GM18505 (cell line): ENCODE data around the gene MKLN1.

Experiments used
- ATAC-seq: cut with Tn5 transposase; IDR thresholded peaks from one replicate; pipeline ENCODE4 v1.9.1; 2021; ENCODE audit not compliant: unreplicated experiment
- POLR2A ChIP-seq: IDR thresholded peaks from 4 replicates; pipeline ENCODE4 v1.6.1; 2011; ENCODE audit warnings: borderline replicate concordance; ENCODE audit not compliant: insufficient read depth, insufficient read length; ENCODE audit errors: extremely low read depth

Gene MKLN1

DNA sequence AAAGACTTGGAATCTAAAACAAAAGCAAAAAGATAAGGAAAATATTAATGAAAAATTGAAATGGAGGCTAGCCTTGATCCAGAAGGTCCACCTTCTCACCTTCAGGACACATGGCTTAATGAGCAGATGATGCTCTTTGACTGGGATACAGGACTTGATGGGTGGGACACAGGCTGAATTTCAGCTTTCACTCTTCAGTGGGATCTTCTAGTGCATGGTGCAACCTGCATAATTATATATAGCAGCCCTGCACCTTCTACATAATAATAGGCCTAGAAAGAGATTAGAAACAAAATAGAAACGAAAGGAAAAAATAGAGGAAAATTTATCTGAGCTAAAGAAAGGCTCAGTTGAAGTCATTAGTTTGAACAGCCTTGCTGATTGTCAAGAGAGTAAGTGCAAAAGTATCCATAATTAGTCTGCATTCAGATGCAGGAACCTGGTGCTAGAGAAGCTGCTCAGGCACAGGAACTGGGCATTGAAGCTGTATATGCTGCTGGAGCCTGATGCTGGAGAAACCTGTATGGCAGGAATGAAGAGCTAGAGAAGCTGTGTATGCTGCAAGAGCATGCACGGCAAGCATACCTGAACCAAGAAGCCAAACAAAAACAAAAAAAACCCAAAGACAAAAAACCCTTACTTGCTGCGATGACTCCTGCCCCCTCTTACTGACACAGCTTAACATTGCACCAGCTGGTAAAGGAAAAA, 19.4 kb downstream of the MKLN1 start:
- TF ChIP-seq POLR2A, result no peak
- no peak for ATAC-seq

DNA sequence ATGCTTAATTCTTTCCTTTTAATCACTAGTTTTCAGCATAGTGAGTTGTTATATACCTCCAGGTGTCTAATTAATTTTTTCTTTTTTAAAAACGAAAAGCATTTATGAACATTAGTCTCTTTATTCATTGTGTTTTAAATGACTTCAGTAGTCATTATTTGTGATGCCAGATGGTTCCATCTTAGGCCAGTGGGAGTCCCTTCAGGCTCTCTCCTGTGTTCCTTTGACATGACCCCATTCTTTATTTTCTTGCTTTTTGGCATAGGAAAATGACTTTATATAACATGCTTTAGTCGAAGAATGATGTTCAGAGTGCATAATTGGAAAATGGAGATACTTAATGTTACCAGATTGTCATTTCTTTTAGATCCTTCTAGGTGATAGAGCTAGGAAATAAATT, 24.4 kb downstream of the MKLN1 start:
- no peak for ATAC-seq
- no peak for TF ChIP-seq POLR2A

DNA sequence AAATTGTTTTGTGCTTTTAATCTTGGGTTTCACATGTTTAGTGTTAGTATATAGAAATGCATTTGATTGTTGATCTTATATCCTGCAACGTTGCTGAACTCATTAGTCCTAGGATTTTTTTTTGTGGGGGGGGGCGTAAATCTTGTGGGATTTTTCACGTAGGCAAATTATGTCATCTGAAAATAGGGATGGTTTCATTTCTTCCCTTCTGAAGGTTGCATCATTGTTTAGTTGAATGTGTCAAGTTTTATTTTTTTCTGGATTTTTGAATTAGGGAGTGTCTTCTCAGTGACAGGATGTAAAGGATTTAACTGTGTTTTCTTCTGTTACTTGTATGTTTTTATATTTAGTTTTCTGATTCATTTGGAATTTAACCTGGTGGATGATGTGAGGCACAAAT, 26.7 kb downstream of the MKLN1 start:
- no peak for ATAC-seq
- TF ChIP-seq POLR2A, result no peak

DNA sequence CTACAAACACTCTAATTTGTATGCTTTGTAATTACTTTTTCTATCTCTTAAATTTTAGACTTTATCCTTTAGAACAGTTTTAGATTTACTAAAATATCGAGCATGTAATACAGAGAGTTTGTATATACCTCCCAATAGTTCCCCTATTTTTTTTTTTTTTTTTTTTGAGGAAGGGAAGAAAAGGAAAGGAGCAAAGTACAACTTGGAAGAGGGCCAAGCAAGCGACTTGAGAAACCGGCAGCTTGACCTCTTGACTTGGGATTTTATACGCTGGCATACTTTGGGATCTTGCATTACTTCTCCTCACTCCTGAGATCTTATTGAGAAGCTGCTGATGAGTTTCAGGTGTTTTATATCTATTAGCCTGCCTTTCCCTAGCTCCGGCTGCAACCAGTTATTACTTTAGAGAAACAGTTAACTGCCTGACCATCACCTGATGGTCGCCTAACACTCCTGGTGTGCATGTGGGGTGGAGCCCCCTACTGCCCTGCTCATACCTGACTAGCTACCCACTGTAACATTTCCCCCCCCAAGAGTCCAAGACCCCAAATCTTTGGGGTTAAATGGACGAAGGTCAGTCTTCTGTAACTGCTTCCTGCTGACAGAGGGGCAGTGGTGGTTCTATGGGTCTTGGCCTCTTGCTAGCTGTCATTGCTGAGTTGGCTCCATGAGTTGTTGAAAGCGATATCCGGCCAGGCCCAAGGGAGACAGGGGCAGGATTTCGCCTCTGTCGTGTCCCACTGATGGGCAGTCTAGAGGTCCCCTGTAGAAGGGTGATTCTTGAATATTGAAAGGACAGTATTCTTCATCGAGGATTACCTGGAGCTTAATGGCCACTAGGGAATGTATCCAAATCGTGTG, 28.5 kb downstream of the MKLN1 start:
- ATAC-seq, result no peak
- no peak for TF ChIP-seq POLR2A

DNA sequence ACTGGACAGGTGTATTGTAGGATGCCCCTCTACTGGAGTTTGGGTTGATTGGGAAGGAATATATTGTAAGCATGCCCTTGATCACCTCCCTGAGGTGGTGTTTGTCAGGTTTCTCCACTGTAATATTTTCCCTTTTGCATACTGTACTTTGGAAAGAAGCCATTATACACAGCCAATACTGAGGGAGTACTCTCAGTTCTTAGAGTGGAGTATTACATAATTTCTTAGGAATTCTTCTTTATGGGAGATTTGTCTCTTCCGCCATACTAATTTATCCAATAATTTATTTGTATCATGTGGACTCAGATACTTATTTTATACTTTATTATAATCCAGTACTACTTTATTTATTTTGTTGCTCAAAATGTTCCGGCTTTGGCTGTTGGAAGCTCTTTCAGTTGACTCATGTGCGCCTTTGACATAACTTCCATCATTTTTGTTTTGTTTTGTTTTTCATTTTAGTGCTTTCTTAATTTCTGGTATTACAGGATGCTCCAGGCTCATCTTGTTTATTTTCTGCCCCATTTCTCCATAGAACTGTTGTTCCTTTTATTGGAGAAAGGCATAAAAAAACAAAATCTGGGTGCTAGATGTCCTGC, 29.7 kb downstream of the MKLN1 start:
- no peak for TF ChIP-seq POLR2A
- no peak for ATAC-seq

DNA sequence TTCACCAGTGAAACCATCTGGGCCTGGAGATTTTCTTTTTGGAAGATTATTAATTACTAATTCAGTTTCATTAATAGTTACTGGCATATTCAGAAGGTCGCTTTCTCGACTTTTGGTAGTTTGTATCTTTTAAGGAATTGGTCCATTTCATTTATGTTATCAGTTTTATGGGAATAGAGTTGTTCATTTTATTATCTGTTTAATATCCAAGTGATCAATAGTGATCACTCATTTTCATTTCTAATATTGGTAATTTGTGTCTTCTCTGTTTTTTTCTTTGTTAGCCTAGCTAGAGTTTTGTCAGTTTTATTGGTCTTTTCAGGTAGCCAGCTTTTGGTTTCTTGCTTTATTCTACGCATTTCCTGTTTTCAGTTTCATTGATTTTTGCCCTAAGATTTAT, 31.0 kb downstream of the MKLN1 start:
- TF ChIP-seq POLR2A, result no peak
- ATAC-seq, result no peak

DNA sequence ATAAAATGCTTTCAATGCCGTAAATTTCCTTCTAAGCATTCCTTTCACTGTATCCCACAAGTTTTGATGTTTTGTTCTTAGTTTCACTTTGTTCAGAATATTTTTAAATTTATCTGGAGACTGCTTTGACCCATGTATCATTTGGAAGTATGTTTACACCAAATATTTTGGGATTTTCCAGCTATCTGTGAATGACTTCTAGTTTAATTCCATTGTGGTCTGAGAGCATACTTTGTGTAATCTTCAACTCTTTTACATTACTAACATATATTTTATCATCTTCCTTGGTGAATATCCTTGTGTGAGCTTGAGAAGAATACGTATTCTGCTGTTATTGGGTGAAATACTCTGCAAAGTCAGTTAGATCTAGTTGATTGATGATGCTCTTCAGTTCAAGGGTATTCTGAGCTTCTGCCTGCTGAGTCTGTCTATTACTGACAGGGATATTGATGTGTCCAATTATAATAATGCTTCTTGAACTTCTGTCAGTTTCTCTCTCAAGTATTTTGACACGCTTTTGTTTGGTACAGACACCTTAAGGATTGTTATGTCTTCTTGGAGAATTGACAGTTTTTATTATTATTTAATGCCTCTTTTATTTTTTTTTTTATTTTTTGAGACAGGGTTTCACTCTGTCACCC, 31.6 kb downstream of the MKLN1 start:
- no peak for TF ChIP-seq POLR2A
- ATAC-seq, result no peak

DNA sequence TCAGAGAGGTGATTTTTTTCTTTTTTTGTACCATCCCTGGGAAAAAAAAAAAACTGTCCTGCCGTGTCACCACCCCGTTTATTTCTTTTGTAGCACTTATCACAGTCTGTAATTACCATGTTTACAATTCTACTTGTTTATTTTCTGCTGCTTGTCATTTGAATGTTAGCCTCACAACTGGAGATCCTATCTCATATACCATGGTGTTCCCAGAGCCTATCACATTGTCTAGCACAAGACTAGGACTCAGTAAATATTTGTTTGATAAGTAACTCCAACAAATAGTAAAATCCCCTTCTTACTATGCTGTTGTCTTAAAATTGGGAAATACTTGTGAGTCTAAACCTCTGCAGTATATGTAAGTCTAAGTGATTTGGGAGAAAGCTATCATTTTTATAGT, 36.0 kb downstream of the MKLN1 start:
- no peak for ATAC-seq
- TF ChIP-seq POLR2A, result no peak

DNA sequence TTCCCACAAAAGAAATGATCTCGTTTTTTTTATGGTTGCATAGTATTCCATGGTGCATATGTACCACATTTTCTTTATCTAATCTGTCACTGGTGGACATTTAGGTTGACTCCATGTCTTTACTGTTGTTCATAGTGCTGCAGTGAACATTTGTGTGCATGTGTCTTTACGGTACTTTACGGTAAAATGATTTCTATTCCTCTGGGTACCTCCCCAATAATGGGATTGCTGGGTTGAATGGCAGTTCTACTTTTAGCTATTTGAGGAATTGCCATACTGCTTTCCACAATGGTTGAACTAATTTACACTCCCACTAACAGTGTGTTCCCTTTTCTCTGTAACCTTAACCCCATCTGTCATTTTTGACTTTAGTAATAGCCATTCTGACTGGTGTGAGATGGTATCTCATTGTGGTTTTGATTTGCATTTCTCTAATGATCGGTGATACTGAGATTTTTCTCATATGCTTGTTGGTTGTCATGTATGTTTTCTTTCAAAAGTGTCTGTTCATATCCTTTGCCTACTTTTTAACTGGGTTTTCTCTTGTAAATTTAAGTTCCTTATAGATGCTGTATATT, 37.2 kb downstream of the MKLN1 start:
- TF ChIP-seq POLR2A, result no peak

DNA sequence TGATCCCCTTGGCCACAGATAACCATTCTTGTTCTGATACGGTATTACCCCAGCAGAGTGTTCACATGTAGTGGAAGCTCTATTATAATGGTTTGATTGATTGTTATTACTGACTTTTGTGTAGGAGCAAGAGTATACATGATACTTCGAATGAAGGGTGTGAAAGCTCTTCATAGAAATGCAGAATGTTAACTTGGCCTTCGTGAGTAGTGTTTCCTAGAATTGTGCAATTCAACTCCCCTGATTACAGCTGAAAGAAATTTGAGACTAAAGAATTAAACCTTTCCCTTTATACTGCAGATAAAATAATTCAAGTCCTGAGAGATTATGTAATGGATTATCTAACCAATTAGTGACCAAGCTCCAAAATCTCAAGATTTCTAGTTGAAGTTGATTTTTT, 38.2 kb downstream of the MKLN1 start:
- no peak for TF ChIP-seq POLR2A
- ATAC-seq, result no peak

More for the DNA sequence above, 37.2 kb downstream of the MKLN1 start:
- ATAC-seq, result no peak

DNA sequence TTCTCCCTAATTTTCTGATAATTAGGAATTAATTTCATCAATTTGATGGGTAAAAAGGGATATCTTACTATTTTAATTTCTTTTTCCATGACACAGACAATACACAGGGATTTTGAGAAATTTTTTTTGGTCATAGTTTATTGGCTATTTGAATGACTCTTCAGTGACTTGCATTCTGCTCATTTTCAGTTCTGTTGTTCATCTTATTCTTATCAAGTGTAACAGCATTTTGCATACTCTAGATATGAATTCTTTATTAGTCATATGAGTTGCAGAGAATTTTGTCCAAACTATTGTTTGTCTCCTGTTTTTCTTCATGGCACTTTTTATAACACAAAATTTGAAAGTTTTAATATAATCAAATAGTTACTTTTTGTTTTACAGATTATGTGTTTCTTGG, 41.7 kb downstream of the MKLN1 start:
- ATAC-seq, result no peak
- no peak for TF ChIP-seq POLR2A

DNA sequence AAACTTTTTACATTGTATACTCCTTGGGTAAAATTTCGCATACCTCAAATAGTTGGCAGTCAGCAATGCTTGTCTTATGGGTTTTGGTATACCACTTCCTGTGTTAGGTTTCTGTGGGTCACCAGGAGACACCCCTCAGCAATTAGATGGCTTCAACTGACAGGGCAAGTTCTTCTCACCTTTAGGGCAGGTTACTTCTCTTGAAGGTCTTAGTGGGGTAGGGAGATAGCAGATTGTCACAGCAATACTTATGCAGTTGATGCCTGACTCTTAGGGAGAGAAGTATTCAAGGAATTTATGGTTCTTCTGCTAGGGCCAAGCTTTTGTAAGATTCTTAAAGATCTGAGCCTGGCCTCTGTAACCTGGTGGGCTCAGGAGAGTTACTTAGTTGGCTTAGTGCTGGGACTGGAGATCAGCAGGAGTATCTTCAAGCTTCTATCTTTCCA, 42.9 kb downstream of the MKLN1 start:
- ATAC-seq, result no peak
- TF ChIP-seq POLR2A, result no peak

DNA sequence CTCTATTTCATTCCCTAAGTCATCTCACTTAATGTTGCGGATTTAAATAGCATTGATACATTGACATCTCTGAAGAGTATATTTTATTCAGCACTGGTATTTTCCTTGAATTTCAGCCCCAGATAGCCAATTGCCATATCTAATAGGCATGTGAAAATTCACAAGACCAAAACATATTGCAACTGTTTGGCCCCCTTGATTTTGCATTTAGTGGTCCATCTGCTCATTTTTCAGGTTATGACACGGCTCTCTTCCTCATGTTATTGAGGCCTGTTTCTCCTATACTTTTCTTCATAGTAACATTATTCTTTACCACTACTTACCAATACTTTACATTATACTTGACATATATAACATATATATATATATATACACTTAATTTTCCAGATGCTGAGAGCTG, 43.7 kb downstream of the MKLN1 start:
- no peak for TF ChIP-seq POLR2A
- ATAC-seq, result no peak
